GM12878 (cell line): Measurements from ENCODE around the gene SLCO4A1. TPM values are rescaled to one million over a fixed set of nuclear protein-coding genes. Genes with fewer than 3 reads are reported as not detected.

ENCODE experiments used
- ATAC-seq: fragments of 200-7000 bp; cut with Tn5 transposase; 3 replicates; pipeline ENCODE4 v1.9.1; 2020; ENCODE audit warnings: mild to moderate bottlenecking, moderate library complexity
- BruUV-seq: library from RNA; stranded (reverse); fragments of 400-500 nt; replicated peaks from 2 replicates; lab custom pipeline; 2021; lab: Mats Ljungman, UMichigan
- CTCF ChIA-PET: fragments of 300-600 bp; sonication (Branson Sonifier 250); formaldehyde crosslinking; extraction: SDS; loops from one replicate; lab custom pipeline; 2021; ENCODE audit warnings: inconsistent platforms; lab: Yijun Ruan, JAX
- POLR2A ChIA-PET: fragments of 350-600 bp; formaldehyde crosslinking; extraction: SDS; loops from one replicate; lab custom pipeline; 2021; ENCODE audit warnings: inconsistent platforms; lab: Charles Lee
- RAD21 ChIA-PET: fragments of 300-600 bp; sonication (Branson Sonifier 250); formaldehyde crosslinking; loops from one replicate; lab custom pipeline; 2023; ENCODE audit warnings: antibody characterized with exemption; ENCODE audit not compliant: unreplicated experiment; lab: Charles Lee
- SMC1A ChIA-PET: fragments of 300-600 bp; sonication (Branson Sonifier 250); formaldehyde crosslinking; loops from one replicate; lab custom pipeline; 2023; ENCODE audit not compliant: unreplicated experiment, uncharacterized antibody; lab: Charles Lee
- DNase-seq: peaks from one replicate; pipeline ENCODE4 v3.0.0-alpha.2; 2011; ENCODE audit warnings: low read depth, low spot score
- FAIRE-seq: peaks from 3 replicates; lab custom pipeline; 2011; peaks lifted over from hg19 to GRCh38; lab: Jason Lieb, UNC
- H2AFZ ChIP-seq: 2 replicates; pipeline ENCODE4 v1.6.0; 2011; ENCODE audit warnings: low read depth, low read length, control low read depth; ENCODE audit not compliant: control insufficient read depth
- H3K27ac ChIP-seq: 2 replicates; pipeline ENCODE4 v1.5.1; 2011; ENCODE audit warnings: control low read depth; ENCODE audit not compliant: control insufficient read depth, insufficient read depth
- H3K27me3 ChIP-seq, 2 experiments: replicated peaks in 1 of 2; 2 replicates each; pipeline versions ENCODE4 v1.6.0 to v1.6.1; 2011; ENCODE audit warnings: low read length in 1 of 2; ENCODE audit not compliant: control insufficient read depth in 2 of 2, insufficient read depth in 2 of 2
- H3K36me3 ChIP-seq, 2 experiments: 2 replicates each; pipeline ENCODE4 v1.5.1; 2011; ENCODE audit warnings: low read length in 1 of 2; ENCODE audit not compliant: control insufficient read depth in 2 of 2, insufficient read depth in 2 of 2
- H3K4me1 ChIP-seq: 2 replicates; pipeline ENCODE4 v1.6.1; 2011; ENCODE audit warnings: mild to moderate bottlenecking, low read length, moderate library complexity, mixed read lengths; ENCODE audit not compliant: control insufficient read depth, insufficient read depth
- H3K4me2 ChIP-seq: 2 replicates; pipeline ENCODE4 v1.6.0; 2011; ENCODE audit warnings: control low read depth; ENCODE audit not compliant: control insufficient read depth, insufficient read depth
- H3K4me3 ChIP-seq: fragments of 200-600 bp; sonication (generic); 2 replicates; pipeline ENCODE4 v1.5.1; 2016
- H3K79me2 ChIP-seq: 2 replicates; pipeline ENCODE4 v1.6.0; 2011; ENCODE audit warnings: low read length; ENCODE audit not compliant: control insufficient read depth, insufficient read depth
- H3K9ac ChIP-seq: 2 replicates; pipeline ENCODE4 v1.8.0; 2011; ENCODE audit warnings: low read length, control low read depth, mixed read lengths; ENCODE audit not compliant: control insufficient read depth, insufficient read depth
- H3K9me3 ChIP-seq: replicated peaks from 3 replicates; pipeline ENCODE4 v1.5.1; 2011; ENCODE audit warnings: mild to moderate bottlenecking, low read length; ENCODE audit not compliant: control insufficient read depth, insufficient read depth
- H4K20me1 ChIP-seq: 2 replicates; pipeline ENCODE4 v1.6.0; 2011; ENCODE audit not compliant: control insufficient read depth, insufficient read depth
- CUX1 ChIP-seq: IDR thresholded peaks from 2 replicates; pipeline ENCODE4 v1.6.1; 2012; ENCODE audit warnings: improper control_type of control experiment, low read depth, low read length; ENCODE audit not compliant: insufficient replicate concordance
- PAX5 ChIP-seq: IDR thresholded peaks from 2 replicates; pipeline ENCODE4 v1.6.1; 2011; ENCODE audit warnings: low read depth, low read length, borderline replicate concordance
- PML ChIP-seq: IDR thresholded peaks from 2 replicates; pipeline ENCODE4 v1.6.1; 2012; ENCODE audit warnings: low read length, inconsistent platforms
- POLR2A ChIP-seq: IDR thresholded peaks from 2 replicates; pipeline ENCODE4 v1.6.1; 2011; ENCODE audit warnings: low read depth, mild to moderate bottlenecking, low read length
- SP1 ChIP-seq: IDR thresholded peaks from one replicate; pipeline ENCODE4 v1.6.1; 2011; ENCODE audit warnings: low read depth, low read length
- SPI1 ChIP-seq: IDR thresholded peaks from 2 replicates; pipeline ENCODE4 v1.6.1; 2011; ENCODE audit warnings: low read depth, mild to moderate bottlenecking, low read length, moderate library complexity, borderline replicate concordance; ENCODE audit not compliant: insufficient read depth
- TBL1XR1 ChIP-seq: IDR thresholded peaks from 2 replicates; pipeline ENCODE4 v1.6.1; 2012; ENCODE audit warnings: low read depth, low read length, improper control_type of control experiment
- USF1 ChIP-seq: IDR thresholded peaks from 2 replicates; pipeline ENCODE4 v1.6.1; 2011; ENCODE audit warnings: borderline replicate concordance, low read depth, mild to moderate bottlenecking, moderate library complexity, mixed read lengths, low read length; ENCODE audit not compliant: insufficient read depth; ENCODE audit errors: extremely low read length
- YBX1 ChIP-seq: fragments of 450-650 bp; IDR thresholded peaks from 2 replicates; pipeline ENCODE4 v1.6.1; 2016; ENCODE audit warnings: antibody characterized with exemption
- ZBED1 ChIP-seq: IDR thresholded peaks from 2 replicates; pipeline ENCODE4 v1.6.1; 2016; ENCODE audit warnings: borderline replicate concordance
- ZNF687 ChIP-seq: fragments of 450-650 bp; IDR thresholded peaks from 2 replicates; pipeline ENCODE4 v1.6.1; 2017; ENCODE audit warnings: mild to moderate bottlenecking, moderate library complexity
- WGBS: methylation state at CpG from one replicate; pipeline ENCODE4 v1.1.6; 2016; ENCODE audit warnings: low lambda C conversion rate; ENCODE audit not compliant: insufficient replicate concordance, insufficient coverage; ENCODE audit errors: missing lambda C conversion rate; 5-methylcytosine and 5-hydroxymethylcytosine counted together
- in situ Hi-C: fragments of 300-500 bp; cut with MboI; formaldehyde crosslinking; loops from 9 replicates; pipeline ENCODE4 v1.14.3; 2018; ENCODE audit warnings: mixed read lengths
- intact Hi-C: fragments of 100-400 bp; cut with micrococcal nuclease; formaldehyde crosslinking; loops from one replicate; pipeline ENCODE4 v1.14.2; 2022; ENCODE audit not compliant: unreplicated experiment
- polyA plus RNA-seq, 11 experiments: library from polyadenylated mRNA; depleted of rRNA in 4 of 11; unstranded in 6 of 11; stranded (reverse) in 5 of 11; fragments of >200 nt; fragmentation: Nextera tagmentation in 4 of 11; fragmentation: Illumina TruSeq in 1 of 11; extraction: Ambion mirVana in 4 of 11; extraction: Trizol in 1 of 11; gene quantifications; 1 replicate in 1 of 11; 2 replicates in 10 of 11; pipeline versions ENCODE4 v1.2.1 to v1.2.3, GENCODE V29; 2011 to 2016; ENCODE audit warnings: inconsistent platforms in 2 of 11, missing spikeins in 2 of 11, low read depth in 1 of 11
- total RNA-seq, 4 experiments: library from RNA; depleted of rRNA in 3 of 4; stranded (reverse); fragments of >200 nt in 3 of 4; fragmentation: Illumina TruSeq in 1 of 4; extraction: Trizol in 1 of 4; gene quantifications; 2 replicates each; pipeline versions ENCODE4 v1.2.1 to v1.2.3, GENCODE V29; 2013 to 2021

The SLCO4A1 gene
- total and polyA plus RNA-seq, 10 of the 15 experiments (the other 5 are each of a cell fraction or from before 2014, with no cell fraction given) = 2.1 to 30.7 (median 12.0) TPM

- no peak for TF ChIP-seq CUX1
Observed at GRCh38 chr20:62718546-62718945, 76.2 kb downstream of the SLCO4A1 start (continued).

- DNase-seq = no peak
- intact Hi-C loops = no loop called here
- CTCF ChIA-PET = interaction anchor here (1.0 kb wide), 1 partner anchor 89 kb away, joined by 4 read pairs; no protein-coding TSS in a partner anchor
- no TSS peak for BruUV-seq
- Histone ChIP-seq H3K27ac (no peak overlapping the region), H3K4me3 (no peak overlapping the region), H3K4me2 (no peak overlapping the region), H3K27me3 (peaks cover 2 to 6% of the 10 kb centered on the region in 2 experiments; a peak in 2 of 4 replicates), H4K20me1 (no peaks in the 10 kb centered on the region), H3K36me3 (no peaks in the 10 kb centered on the region), H3K4me1 (no peaks in the 10 kb centered on the region), H3K9me3 (peaks cover 9% of the 10 kb centered on the region; the same call in 1 of the 3 replicates), H3K79me2 (no peaks in the 10 kb centered on the region)
- SMC1A ChIA-PET = no interaction called here
- in situ Hi-C loops = no loop called here
- no peak for TF ChIP-seq SPI1
- no peak for TF ChIP-seq POLR2A
- TF ChIP-seq SP1 = no peak
- no peak for TF ChIP-seq USF1
- TF ChIP-seq PAX5 = no peak
- no peak for TF ChIP-seq PML
- TF ChIP-seq ZBED1 = no peak
- TF ChIP-seq TBL1XR1 = no peak
- TF ChIP-seq YBX1 = no peak
- no peak for TF ChIP-seq ZNF687
- TF ChIP-seq, all 136 proteins: peak for 0
- H2AFZ ChIP-seq = no peak overlapping the region
- ChIA-PET RAD21 (no interaction called here), POLR2A (interaction anchor here (0.6 kb wide), 1 partner anchor 32 kb away, joined by 6 read pairs; no protein-coding TSS in a partner anchor)
- WGBS = 51% methylated on average over 12 of the region's 12 CpGs
- no peak overlapping the region for H3K9ac ChIP-seq
- ATAC-seq = no peak
- no peak for FAIRE-seq
Observed at GRCh38 chr20:62719250-62719935, 77.1 kb downstream of the SLCO4A1 start.
